SH-SY5Y (cell line): ENCODE results near the gene ANO6.

Experiments used
- GATA2 ChIP-seq: IDR thresholded peaks from 2 replicates; pipeline ENCODE4 v1.6.1; 2011; ENCODE audit warnings: mild to moderate bottlenecking, low read depth, low read length
- GATA3 ChIP-seq: IDR thresholded peaks from 2 replicates; pipeline ENCODE4 v1.6.1; 2011; ENCODE audit warnings: low read depth, mild to moderate bottlenecking, low read length, moderate library complexity

DNA sequence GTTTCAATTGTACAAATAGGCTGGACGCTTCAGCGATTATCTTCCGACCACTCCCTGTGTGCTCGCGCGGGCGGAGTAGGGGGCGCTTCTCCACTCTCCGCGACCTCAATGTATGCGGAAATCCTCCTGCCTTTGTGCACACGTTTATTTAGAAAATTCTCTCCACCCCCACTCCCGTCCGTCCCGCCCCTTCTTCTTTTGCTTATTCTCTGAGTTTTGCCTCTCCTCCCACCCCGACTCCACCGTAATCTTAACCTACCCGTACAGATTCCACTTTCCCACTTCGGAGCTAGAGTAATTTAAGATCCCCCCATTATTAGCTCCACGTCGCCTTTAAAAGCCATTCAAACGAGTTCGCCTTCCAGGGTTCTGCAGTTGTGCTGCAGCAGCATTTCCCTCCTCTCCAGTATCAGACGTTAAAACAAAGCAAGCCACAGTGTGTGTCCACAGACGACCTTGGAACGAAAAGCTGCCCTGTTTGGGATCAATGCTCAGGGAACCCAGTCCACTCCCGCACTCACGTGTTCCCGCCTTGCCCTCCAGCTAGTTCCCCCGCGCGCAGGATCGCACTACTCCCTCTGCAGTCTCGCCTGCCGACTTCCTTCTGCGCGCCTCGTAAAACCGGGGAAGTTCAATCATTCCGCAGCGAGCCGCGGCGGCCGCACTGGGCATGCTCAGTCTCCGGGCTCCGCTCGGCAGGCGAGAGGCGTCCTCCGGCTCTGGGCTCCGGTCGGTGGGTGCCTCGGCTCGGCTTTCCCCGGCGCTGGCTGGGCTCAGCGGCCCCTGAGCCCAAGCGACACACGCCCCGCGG, at the start of gene ANO6:
- TF ChIP-seq GATA2 (no peak), GATA3 (no peak)
